Measurements from ENCODE around the gene SF1.

SF1 gene

DNA sequence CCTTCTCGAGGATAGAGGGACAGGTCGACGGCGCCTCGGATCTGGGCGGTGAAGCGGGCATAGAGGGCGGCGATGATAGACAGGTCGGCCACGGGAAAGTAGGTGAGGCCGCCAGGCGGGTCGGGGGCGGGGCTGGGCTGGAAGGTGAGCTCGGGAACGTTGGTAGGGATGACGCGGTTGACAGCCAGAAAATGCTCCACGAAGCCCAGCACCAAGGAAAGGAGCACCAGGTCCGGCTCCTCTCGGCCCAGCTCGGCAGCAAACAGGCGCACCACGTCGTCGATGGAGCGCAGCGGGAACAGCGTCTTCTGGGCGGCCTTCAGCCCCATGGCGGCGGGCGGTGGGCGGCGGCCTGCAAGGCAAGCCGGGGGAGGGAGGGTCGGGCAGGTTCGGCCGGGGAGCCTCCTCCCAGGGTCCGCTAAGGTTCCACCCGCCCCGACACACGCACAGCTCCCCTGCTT, 31.5 kb upstream of the SF1 start:
- Histone ChIP-seq H3K27ac (replicated peaks; ENCODE audit: low read length) (no peak overlapping the region), H2AK5ac (ENCODE audit: low read depth, low read length) (peak overlapping the region; percentile 53), H3K36me3 (replicated peaks in 1 of 2; ENCODE audit: control insufficient read depth in 2 of 2, insufficient read depth in 2 of 2, low read length in 2 of 2) (peaks cover 27 to 43% of the 10 kb centered on the region in 2 donors), H3K14ac (ENCODE audit: low read length) (peak overlapping the region; percentile 82), H4K8ac (ENCODE audit: low read depth, low read length) (no peak overlapping the region), H3K4me2 (ENCODE audit: insufficient read depth, low read length, poor library complexity, severe bottlenecking) (peak overlapping the region; percentile 93), H3K9ac (ENCODE audit: low read depth, low read length, poor library complexity) (peak overlapping the region; percentile 88), H3K27me3 (ENCODE audit: control insufficient read depth in 3 of 3, insufficient read depth in 3 of 3, low read depth in 1 of 3, low read length in 3 of 3) (peaks cover 0 to 5% (median 0%) of the 10 kb centered on the region in 3 experiments), H3K4me1 (ENCODE audit: control insufficient read depth in 2 of 2, insufficient read depth in 1 of 2, low read depth in 1 of 2, low read length in 2 of 2) (peaks cover 5 to 7% of the 10 kb centered on the region in 2 donors), H3K23ac (ENCODE audit: low read depth, low read length, poor library complexity) (peak overlapping the region; percentile 85), H2AFZ (ENCODE audit: low read length) (peak overlapping the region; percentile 96), H3K9me3 (replicated peaks in 1 of 2; ENCODE audit: control insufficient read depth in 2 of 2, insufficient read depth in 1 of 2, low read depth in 1 of 2, low read length in 2 of 2) (no peaks in the 10 kb centered on the region), H3K4ac (ENCODE audit: low read length) (no peak overlapping the region), H2BK5ac (ENCODE audit: low read length) (no peak overlapping the region), H2BK12ac (ENCODE audit: low read length) (no peak overlapping the region), H2BK120ac (ENCODE audit: low read depth, low read length) (no peak overlapping the region), H4K91ac (ENCODE audit: low read depth, low read length, poor library complexity) (no peak overlapping the region), H3K79me1 (ENCODE audit: low read depth, low read length) (peaks cover 5% of the 10 kb centered on the region), H3K4me3 (ENCODE audit: low read length in 2 of 2) (peak overlapping the region; percentile 89 to 93), H2BK15ac (ENCODE audit: low read length) (no peak overlapping the region), H3K18ac (ENCODE audit: low read length) (peak overlapping the region; percentile 91)
- no peak for DNase-seq (ENCODE audit: low spot score)
- WGBS, 2 donors (ENCODE audit: extremely low coverage in 2 of 2, insufficient read length in 2 of 2, insufficient replicate concordance in 1 of 2) = no CpG with 5 or more reads among the region's 44 CpGs

DNA sequence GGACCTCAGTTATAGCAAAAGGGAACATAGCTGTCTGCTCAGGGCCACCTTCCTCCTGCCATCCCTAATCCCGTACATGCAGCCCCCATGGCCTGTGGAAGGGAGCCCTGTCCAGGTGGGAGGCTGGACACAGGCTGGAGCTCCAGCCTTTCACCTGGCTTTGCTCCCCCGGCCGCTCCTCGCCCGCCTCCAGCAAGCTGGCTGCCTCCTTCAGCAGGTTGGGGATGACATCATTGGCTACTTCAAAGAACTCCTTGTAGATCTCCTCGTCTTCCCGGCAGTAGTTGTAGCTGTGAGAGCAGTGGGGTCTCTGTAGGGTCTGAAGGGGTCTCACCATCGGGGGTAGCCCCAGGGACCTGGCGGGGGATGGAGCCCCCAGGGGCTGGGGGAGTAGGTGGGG, 27.1 kb upstream of the SF1 start:
- Histone ChIP-seq H3K79me1 (ENCODE audit: low read depth, low read length) (peaks cover 10% of the 10 kb centered on the region), H2BK120ac (ENCODE audit: low read depth, low read length) (no peak overlapping the region), H3K4me3 (ENCODE audit: low read length in 2 of 2) (no peak overlapping the region), H3K23ac (ENCODE audit: low read depth, low read length, poor library complexity) (peak overlapping the region; percentile 80), H3K18ac (ENCODE audit: low read length) (no peak overlapping the region), H3K36me3 (replicated peaks in 1 of 2; ENCODE audit: control insufficient read depth in 2 of 2, insufficient read depth in 2 of 2, low read length in 2 of 2) (peaks cover 31 to 52% of the 10 kb centered on the region in 2 donors), H3K9ac (ENCODE audit: low read depth, low read length, poor library complexity) (no peak overlapping the region), H3K4me1 (ENCODE audit: control insufficient read depth in 2 of 2, insufficient read depth in 1 of 2, low read depth in 1 of 2, low read length in 2 of 2) (peaks cover 14 to 15% of the 10 kb centered on the region in 2 donors), H3K4me2 (ENCODE audit: insufficient read depth, low read length, poor library complexity, severe bottlenecking) (no peak overlapping the region), H3K9me3 (replicated peaks in 1 of 2; ENCODE audit: control insufficient read depth in 2 of 2, insufficient read depth in 1 of 2, low read depth in 1 of 2, low read length in 2 of 2) (no peaks in the 10 kb centered on the region), H4K91ac (ENCODE audit: low read depth, low read length, poor library complexity) (no peak overlapping the region), H3K4ac (ENCODE audit: low read length) (no peak overlapping the region), H2BK15ac (ENCODE audit: low read length) (no peak overlapping the region), H3K27me3 (ENCODE audit: control insufficient read depth in 3 of 3, insufficient read depth in 3 of 3, low read depth in 1 of 3, low read length in 3 of 3) (no peaks in the 10 kb centered on the region), H4K8ac (ENCODE audit: low read depth, low read length) (no peak overlapping the region), H2BK12ac (ENCODE audit: low read length) (no peak overlapping the region), H2AK5ac (ENCODE audit: low read depth, low read length) (no peak overlapping the region), H2AFZ (ENCODE audit: low read length) (no peak overlapping the region), H3K14ac (ENCODE audit: low read length) (no peak overlapping the region), H3K27ac (replicated peaks; ENCODE audit: low read length) (no peak overlapping the region), H2BK5ac (ENCODE audit: low read length) (no peak overlapping the region)
- WGBS, 2 donors (ENCODE audit: extremely low coverage in 2 of 2, insufficient read length in 2 of 2, insufficient replicate concordance in 1 of 2) = no CpG with 5 or more reads among the region's 9 CpGs
- DNase-seq (ENCODE audit: low spot score) = no peak

GRCh38 chr11:64804346-64805210, 26.2 kb upstream of the SF1 start:
- Histone ChIP-seq H3K14ac (ENCODE audit: low read length) (peak overlapping the region; percentile 21), H3K27ac (replicated peaks; ENCODE audit: low read length) (no peak overlapping the region), H3K4me3 (ENCODE audit: low read length in 2 of 2) (peak overlapping the region in 1 of 2 donors; percentile 43), H4K91ac (ENCODE audit: low read depth, low read length, poor library complexity) (no peak overlapping the region), H2AK5ac (ENCODE audit: low read depth, low read length) (peak overlapping the region; percentile 46), H3K9ac (ENCODE audit: low read depth, low read length, poor library complexity) (no peak overlapping the region), H3K9me3 (replicated peaks in 1 of 2; ENCODE audit: control insufficient read depth in 2 of 2, insufficient read depth in 1 of 2, low read depth in 1 of 2, low read length in 2 of 2) (no peaks in the 10 kb centered on the region), H3K79me1 (ENCODE audit: low read depth, low read length) (peaks cover 9% of the 10 kb centered on the region), H3K4me2 (ENCODE audit: insufficient read depth, low read length, poor library complexity, severe bottlenecking) (no peak overlapping the region), H3K36me3 (replicated peaks in 1 of 2; ENCODE audit: control insufficient read depth in 2 of 2, insufficient read depth in 2 of 2, low read length in 2 of 2) (peaks cover 31 to 52% of the 10 kb centered on the region in 2 donors), H2BK12ac (ENCODE audit: low read length) (peak overlapping the region; percentile 73), H3K4ac (ENCODE audit: low read length) (no peak overlapping the region), H3K23ac (ENCODE audit: low read depth, low read length, poor library complexity) (no peak overlapping the region), H3K27me3 (ENCODE audit: control insufficient read depth in 3 of 3, insufficient read depth in 3 of 3, low read depth in 1 of 3, low read length in 3 of 3) (no peaks in the 10 kb centered on the region), H2BK5ac (ENCODE audit: low read length) (peak overlapping the region; percentile 53), H4K8ac (ENCODE audit: low read depth, low read length) (no peak overlapping the region), H3K18ac (ENCODE audit: low read length) (peak overlapping the region; percentile 6), H3K4me1 (ENCODE audit: control insufficient read depth in 2 of 2, insufficient read depth in 1 of 2, low read depth in 1 of 2, low read length in 2 of 2) (peaks cover 11 to 14% of the 10 kb centered on the region in 2 donors), H2BK120ac (ENCODE audit: low read depth, low read length) (no peak overlapping the region), H2BK15ac (ENCODE audit: low read length) (no peak overlapping the region), H2AFZ (ENCODE audit: low read length) (no peak overlapping the region)
- WGBS, 2 donors (ENCODE audit: extremely low coverage in 2 of 2, insufficient read length in 2 of 2, insufficient replicate concordance in 1 of 2) = no CpG with 5 or more reads among the region's 41 CpGs
- no peak for DNase-seq (ENCODE audit: low spot score)

DNA sequence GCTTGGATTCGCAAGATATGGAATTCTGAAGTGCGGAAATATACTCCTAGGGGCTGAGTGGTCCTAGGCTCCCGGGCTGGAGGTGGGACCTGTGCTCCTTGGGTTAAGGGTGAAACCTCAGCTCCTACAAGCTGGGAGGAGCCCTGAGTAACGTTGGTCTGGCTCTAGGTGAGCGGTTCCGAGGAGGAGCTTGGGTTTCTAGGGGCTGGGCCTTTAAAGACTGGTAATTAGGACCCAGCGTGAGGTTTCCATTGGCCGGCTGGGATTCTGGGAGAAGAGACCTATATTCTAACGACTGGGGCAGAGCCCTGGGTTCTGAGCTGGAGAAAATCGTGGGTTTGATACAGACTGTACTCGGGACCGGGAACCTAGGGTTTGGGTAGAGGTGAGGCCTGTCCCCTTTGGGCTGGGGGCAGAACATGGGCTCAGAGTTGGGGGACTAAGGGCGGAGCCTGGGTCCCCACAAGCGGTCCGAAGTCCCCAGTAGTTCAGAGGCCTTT, 25.6 kb upstream of the SF1 start:
- Histone ChIP-seq H3K23ac (ENCODE audit: low read depth, low read length, poor library complexity) (no peak overlapping the region), H3K14ac (ENCODE audit: low read length) (no peak overlapping the region), H3K36me3 (replicated peaks in 1 of 2; ENCODE audit: control insufficient read depth in 2 of 2, insufficient read depth in 2 of 2, low read length in 2 of 2) (peaks cover 31 to 47% of the 10 kb centered on the region in 2 donors), H3K27me3 (ENCODE audit: control insufficient read depth in 3 of 3, insufficient read depth in 3 of 3, low read depth in 1 of 3, low read length in 3 of 3) (no peaks in the 10 kb centered on the region), H3K9me3 (replicated peaks in 1 of 2; ENCODE audit: control insufficient read depth in 2 of 2, insufficient read depth in 1 of 2, low read depth in 1 of 2, low read length in 2 of 2) (no peaks in the 10 kb centered on the region), H2BK120ac (ENCODE audit: low read depth, low read length) (no peak overlapping the region), H2AK5ac (ENCODE audit: low read depth, low read length) (peak overlapping the region; percentile 46), H3K4me1 (ENCODE audit: control insufficient read depth in 2 of 2, insufficient read depth in 1 of 2, low read depth in 1 of 2, low read length in 2 of 2) (peaks cover 7 to 10% of the 10 kb centered on the region in 2 donors), H2AFZ (ENCODE audit: low read length) (peak overlapping the region; percentile 75), H3K9ac (ENCODE audit: low read depth, low read length, poor library complexity) (peak overlapping the region; percentile 30), H2BK15ac (ENCODE audit: low read length) (no peak overlapping the region), H3K79me1 (ENCODE audit: low read depth, low read length) (peaks cover 7% of the 10 kb centered on the region), H2BK5ac (ENCODE audit: low read length) (peak overlapping the region; percentile 53), H3K18ac (ENCODE audit: low read length) (peak overlapping the region; percentile 83), H4K8ac (ENCODE audit: low read depth, low read length) (no peak overlapping the region), H3K4me2 (ENCODE audit: insufficient read depth, low read length, poor library complexity, severe bottlenecking) (peak overlapping the region; percentile 69), H3K4ac (ENCODE audit: low read length) (no peak overlapping the region), H3K4me3 (ENCODE audit: low read length in 2 of 2) (peak overlapping the region; percentile 16 to 43), H4K91ac (ENCODE audit: low read depth, low read length, poor library complexity) (no peak overlapping the region), H2BK12ac (ENCODE audit: low read length) (peak overlapping the region; percentile 73), H3K27ac (replicated peaks; ENCODE audit: low read length) (peak overlapping the region; percentile 69)
- DNase-seq (ENCODE audit: low spot score) = no peak
- WGBS, 2 donors (ENCODE audit: extremely low coverage in 2 of 2, insufficient read length in 2 of 2, insufficient replicate concordance in 1 of 2) = no CpG with 5 or more reads among the region's 15 CpGs
